SK-N-MC (cell line): ENCODE measurements around the gene PTN.
"Not testable (repeated sequence)": the region's sequence is repeated elsewhere in the genome, so short reads cannot be mapped to it uniquely, and the experiment has no call there.

Experiments
- EZH2 ChIP-seq: fragments of 200-600 bp; sonication (generic); IDR thresholded peaks from one replicate; pipeline ENCODE4 v1.6.1; 2017; ENCODE audit warnings: antibody characterized with exemption
- FOXP2 ChIP-seq: optimal IDR thresholded peaks from 2 replicates; pipeline ENCODE3; 2011; ENCODE audit warnings: mild to moderate bottlenecking, moderate library complexity; ENCODE audit not compliant: insufficient read depth; ENCODE audit errors: extremely low read length, control extremely low read depth
- POLR2AphosphoS5 ChIP-seq: IDR thresholded peaks from 2 replicates; pipeline ENCODE4 v1.6.1; 2012; ENCODE audit warnings: mild to moderate bottlenecking, low read depth, low read length, borderline replicate concordance

DNA sequence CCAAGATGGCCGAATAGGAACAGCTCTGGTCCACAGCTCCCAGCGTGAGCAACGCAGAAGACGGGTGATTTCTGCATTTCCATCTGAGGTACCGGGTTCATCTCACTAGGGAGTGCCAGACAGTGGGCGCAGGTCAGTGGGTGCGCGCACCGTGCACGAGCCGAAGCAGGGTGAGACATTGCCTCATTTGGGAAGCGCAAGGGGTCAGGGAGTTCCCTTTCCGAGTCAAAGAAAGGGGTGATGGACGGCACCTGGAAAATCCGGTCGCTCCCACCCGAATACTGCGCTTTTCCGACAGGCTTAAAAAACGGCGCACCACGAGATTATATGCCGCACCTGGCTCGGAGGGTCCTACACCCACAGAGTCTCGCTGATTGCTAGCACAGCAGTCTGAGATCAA lies 161.9 kb downstream of the PTN start:
- TF ChIP-seq EZH2, POLR2AphosphoS5, FOXP2: not testable (repeated sequence)
